C4-2B (cell line): ENCODE results near the gene MYLIP.

Experiments
- H3K27ac ChIP-seq: fragments of 450-650 bp; 2 replicates; pipeline ENCODE4 v1.5.1; 2017
- ZFX ChIP-seq: fragments of 450-650 bp; IDR thresholded peaks from 2 replicates; pipeline ENCODE4 v1.6.1; 2017
- TF ChIP-seq, protein P1 (sequence below): fragments of 450-650 bp; conservative IDR thresholded peaks from 2 replicates; pipeline ENCODE4 v1.5.1; 2017; ENCODE audit warnings: mild to moderate bottlenecking

Gene MYLIP

DNA sequence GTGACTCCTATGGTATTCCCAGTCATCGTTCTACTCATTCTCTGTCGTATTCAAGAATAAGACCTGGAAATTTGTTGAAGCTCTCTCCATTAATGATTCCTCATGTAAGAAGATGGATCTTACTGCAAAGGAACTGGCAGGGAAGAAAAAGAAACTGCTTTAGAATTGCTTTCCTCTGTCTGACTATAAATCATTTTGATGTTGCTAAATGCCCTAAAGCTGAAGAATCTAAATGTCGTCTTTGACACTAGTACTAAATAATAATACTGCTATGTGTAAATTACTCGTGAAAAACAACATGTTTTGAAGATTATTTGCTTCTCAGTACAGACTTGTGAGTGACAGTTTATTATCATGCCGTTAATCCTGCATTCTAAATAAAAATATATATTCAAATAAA lies 20.5 kb upstream of the MYLIP start:
- no peak for TF ChIP-seq ZFX
- TF ChIP-seq, protein P1, sequence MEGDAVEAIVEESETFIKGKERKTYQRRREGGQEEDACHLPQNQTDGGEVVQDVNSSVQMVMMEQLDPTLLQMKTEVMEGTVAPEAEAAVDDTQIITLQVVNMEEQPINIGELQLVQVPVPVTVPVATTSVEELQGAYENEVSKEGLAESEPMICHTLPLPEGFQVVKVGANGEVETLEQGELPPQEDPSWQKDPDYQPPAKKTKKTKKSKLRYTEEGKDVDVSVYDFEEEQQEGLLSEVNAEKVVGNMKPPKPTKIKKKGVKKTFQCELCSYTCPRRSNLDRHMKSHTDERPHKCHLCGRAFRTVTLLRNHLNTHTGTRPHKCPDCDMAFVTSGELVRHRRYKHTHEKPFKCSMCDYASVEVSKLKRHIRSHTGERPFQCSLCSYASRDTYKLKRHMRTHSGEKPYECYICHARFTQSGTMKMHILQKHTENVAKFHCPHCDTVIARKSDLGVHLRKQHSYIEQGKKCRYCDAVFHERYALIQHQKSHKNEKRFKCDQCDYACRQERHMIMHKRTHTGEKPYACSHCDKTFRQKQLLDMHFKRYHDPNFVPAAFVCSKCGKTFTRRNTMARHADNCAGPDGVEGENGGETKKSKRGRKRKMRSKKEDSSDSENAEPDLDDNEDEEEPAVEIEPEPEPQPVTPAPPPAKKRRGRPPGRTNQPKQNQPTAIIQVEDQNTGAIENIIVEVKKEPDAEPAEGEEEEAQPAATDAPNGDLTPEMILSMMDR = no peak
- no peak overlapping the region for H3K27ac ChIP-seq

DNA sequence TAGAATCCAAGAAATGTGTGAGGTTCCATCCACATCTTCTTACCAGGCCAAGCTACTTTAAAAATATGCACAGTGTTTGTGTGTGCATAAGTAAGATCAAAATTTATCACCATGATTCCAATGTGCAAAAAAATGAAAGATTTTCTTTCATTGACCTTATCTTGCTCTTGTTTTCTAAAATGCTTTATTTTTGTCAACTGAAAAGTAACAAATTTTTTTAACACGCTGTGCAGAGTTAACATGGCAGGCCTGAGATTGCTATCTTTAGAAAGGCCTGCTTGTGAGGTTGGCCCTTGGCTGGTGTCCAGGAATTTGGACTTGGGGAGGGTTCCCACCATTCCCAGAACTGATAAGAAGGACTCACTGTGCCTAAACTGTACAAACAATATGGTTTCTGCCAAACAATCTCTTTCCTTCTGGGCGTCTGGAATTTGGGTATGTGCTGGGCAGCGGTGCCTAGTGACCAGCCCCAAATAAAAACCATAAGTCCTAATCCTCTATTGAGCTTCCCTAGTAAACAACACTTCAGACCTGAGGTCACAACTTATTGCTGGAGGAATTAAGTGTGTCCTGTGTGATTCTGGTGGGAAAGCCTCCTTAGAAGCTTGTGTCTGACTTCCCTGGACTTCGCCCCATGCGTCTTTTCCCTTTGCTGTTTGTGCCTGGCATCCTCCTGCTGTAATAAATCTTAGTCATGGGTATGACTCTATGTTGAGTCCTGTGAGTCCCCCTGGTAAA lies 19.8 kb upstream of the MYLIP start:
- TF ChIP-seq, protein P1 = no peak
- TF ChIP-seq ZFX = no peak
- H3K27ac ChIP-seq = peak overlapping the region; percentile 37; the same call in 1 of the 2 replicates

DNA sequence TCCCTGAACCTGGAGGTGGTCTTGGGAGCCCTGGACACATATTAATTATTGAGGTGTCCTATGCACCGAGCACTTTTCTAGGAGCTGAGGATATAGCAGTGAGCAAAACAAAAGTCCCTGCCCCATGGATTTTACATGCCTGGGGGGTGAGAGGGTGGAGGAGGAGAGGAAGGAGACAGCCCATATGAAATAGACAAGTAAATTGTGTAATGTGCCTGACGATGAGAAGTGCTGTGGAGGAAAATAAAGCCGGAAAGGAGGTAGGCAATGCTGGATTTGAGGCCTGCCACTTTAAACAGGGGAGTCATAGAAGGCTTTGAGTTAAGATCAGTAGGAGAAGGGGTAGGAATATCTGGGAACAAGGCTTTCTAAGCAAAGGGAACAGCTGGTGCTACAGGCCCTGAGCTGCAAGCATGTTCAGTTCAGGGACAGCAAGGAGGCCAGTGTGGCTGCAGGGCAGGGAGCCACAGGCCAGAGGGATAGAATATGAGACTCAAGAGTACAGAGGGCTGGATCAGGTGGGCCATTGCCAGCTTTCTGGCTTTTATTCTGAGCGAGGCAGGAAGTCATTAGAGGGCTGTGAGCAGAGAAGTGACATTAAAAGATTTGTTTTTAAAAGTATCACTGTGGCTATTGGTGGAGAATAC lies 19.1 kb upstream of the MYLIP start:
- no peak for TF ChIP-seq ZFX
- TF ChIP-seq, protein P1 = no peak
- peak overlapping the region; percentile 37; the same call in 1 of the 2 replicates for H3K27ac ChIP-seq

DNA sequence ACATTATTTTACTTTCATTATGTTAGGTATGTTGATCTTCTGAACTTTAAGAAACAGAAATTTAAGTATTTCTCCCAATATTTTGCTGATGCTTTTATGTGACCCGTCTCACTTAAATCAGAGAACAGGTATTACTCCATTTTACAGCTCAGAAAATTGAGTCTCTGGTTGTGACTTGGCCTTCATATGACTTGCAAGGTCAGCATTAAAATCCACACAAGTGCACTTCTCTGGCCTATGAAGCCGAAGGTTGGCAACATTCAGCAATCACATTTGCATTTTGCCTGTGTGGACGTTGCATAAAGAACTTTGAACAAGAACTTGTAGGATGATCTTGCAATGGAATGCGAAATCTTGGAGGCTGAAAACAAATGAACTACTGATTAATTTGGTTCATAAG lies 10.1 kb upstream of the MYLIP start:
- no peak overlapping the region for H3K27ac ChIP-seq
- TF ChIP-seq, protein P1 = no peak
- TF ChIP-seq ZFX = no peak

DNA sequence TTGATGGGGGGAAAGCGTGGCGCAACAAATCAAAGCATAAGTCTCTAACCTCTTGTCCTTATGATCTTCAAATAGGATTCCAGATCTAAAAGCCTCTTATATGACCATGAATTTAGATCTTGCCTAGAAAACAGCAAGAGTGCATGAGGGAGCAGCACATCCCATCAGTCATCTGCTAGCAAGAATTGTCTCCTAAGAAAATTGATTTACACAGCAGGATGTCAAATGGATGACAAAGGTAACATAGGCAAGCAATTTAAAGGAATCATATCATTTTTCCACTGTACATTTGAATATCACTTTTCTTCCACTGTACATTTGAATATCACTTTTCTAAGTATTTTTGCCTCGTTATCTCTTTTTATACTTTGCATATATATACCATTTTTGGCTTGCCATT lies 7.5 kb upstream of the MYLIP start:
- TF ChIP-seq, protein P1 = no peak
- no peak for TF ChIP-seq ZFX
- no peak overlapping the region for H3K27ac ChIP-seq

DNA sequence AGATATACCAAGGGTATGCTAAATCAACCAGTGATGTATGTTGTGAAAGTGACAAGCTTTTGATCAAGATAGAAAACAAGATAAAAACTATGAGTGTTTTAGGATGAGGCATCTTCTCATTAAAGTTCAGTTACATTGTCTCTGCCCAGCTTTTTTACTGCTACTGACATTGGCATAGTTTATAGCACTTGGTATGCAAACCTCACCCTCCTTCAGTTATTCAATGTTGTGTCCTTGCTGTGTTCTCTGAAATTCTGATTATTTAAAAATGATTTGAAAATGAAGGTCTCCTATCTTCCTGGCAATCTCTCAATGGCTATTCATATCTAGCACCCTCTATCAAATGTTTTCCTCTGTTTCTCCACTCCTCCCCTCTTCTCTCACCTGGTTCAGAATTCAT lies 6.7 kb upstream of the MYLIP start:
- no peak overlapping the region for H3K27ac ChIP-seq
- TF ChIP-seq, protein P1 = no peak
- no peak for TF ChIP-seq ZFX
